Measurements from ENCODE around the gene PKP4. TPM values are rescaled to one million over a fixed set of nuclear protein-coding genes. Genes with fewer than 3 reads are reported as not detected.

Gene PKP4
- total RNA-seq, 1 donor: 33.3 TPM

GRCh38 chr2:158502974-158503373 is 46.2 kb downstream of the PKP4 start:
- H3K4me3 ChIP-seq (ENCODE audit: low read depth, low read length): no peak overlapping the region
- DNase-seq (ENCODE audit: low read depth): peak; percentile 96
- TF ChIP-seq, protein P1, sequence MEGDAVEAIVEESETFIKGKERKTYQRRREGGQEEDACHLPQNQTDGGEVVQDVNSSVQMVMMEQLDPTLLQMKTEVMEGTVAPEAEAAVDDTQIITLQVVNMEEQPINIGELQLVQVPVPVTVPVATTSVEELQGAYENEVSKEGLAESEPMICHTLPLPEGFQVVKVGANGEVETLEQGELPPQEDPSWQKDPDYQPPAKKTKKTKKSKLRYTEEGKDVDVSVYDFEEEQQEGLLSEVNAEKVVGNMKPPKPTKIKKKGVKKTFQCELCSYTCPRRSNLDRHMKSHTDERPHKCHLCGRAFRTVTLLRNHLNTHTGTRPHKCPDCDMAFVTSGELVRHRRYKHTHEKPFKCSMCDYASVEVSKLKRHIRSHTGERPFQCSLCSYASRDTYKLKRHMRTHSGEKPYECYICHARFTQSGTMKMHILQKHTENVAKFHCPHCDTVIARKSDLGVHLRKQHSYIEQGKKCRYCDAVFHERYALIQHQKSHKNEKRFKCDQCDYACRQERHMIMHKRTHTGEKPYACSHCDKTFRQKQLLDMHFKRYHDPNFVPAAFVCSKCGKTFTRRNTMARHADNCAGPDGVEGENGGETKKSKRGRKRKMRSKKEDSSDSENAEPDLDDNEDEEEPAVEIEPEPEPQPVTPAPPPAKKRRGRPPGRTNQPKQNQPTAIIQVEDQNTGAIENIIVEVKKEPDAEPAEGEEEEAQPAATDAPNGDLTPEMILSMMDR (IDR thresholded peaks at IDR 0.05; ENCODE audit: insufficient read depth, low read length): no peak

DNA sequence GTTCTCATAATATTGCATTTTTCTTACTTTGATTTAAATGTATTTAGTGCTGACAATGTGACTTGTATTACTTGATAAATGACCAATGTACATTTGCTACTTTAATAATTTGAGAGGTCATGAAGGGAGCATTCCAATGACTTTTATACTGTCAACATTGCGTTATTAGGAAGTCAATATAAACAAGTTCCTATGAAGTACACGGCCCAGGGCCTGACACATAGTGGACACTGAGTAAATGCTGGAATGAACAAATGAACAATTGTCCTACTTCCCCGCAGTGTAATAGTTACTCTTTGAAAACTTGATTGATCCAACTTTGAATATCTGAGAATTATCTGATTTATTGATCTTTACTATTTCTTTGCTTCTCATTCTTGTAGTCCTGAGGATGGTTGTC is 47.3 kb downstream of the PKP4 start:
- TF ChIP-seq, protein P1 (IDR thresholded peaks at IDR 0.05; ENCODE audit: insufficient read depth, low read length): no peak
- DNase-seq (ENCODE audit: low read depth): no peak

GRCh38 chr2:158505448-158505934 is 48.7 kb downstream of the PKP4 start:
- TF ChIP-seq, protein P1 (IDR thresholded peaks at IDR 0.05; ENCODE audit: insufficient read depth, low read length): no peak
- DNase-seq (ENCODE audit: low read depth): no peak
- no peak overlapping the region for H3K4me3 ChIP-seq (ENCODE audit: low read depth, low read length)

More for the DNA sequence above, 47.3 kb downstream of the PKP4 start:
- H3K4me3 ChIP-seq (ENCODE audit: low read depth, low read length): no peak overlapping the region

- H3K4me3 ChIP-seq (ENCODE audit: low read depth, low read length): no peak overlapping the region
- no peak for DNase-seq (ENCODE audit: low read depth)
- TF ChIP-seq, protein P1 (IDR thresholded peaks at IDR 0.05; ENCODE audit: insufficient read depth, low read length): no peak
Observed at GRCh38 chr2:158507141-158507540, 50.4 kb downstream of the PKP4 start.

DNA sequence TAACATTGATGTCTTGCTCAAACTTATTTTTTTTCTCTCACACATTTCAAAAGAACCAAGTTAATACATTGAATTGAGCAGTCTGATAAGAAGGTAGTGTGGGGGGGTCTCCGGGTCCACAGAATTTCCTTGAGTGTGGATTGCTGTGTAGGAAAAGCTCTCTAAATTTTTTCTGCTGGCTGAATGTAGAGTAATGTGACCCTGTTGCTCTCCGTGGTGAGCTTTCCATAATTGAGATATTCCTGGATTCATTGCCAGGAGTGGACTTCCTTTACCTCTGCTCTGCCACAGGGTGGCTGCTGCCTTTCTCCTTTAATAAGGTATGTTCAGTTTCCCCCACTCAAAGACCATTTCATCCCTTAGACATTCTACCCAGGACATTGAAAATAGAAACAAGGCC is 50.9 kb downstream of the PKP4 start:
- H3K4me3 ChIP-seq (ENCODE audit: low read depth, low read length): no peak overlapping the region
- DNase-seq (ENCODE audit: low read depth): no peak
- TF ChIP-seq, protein P1 (IDR thresholded peaks at IDR 0.05; ENCODE audit: insufficient read depth, low read length): no peak

DNA sequence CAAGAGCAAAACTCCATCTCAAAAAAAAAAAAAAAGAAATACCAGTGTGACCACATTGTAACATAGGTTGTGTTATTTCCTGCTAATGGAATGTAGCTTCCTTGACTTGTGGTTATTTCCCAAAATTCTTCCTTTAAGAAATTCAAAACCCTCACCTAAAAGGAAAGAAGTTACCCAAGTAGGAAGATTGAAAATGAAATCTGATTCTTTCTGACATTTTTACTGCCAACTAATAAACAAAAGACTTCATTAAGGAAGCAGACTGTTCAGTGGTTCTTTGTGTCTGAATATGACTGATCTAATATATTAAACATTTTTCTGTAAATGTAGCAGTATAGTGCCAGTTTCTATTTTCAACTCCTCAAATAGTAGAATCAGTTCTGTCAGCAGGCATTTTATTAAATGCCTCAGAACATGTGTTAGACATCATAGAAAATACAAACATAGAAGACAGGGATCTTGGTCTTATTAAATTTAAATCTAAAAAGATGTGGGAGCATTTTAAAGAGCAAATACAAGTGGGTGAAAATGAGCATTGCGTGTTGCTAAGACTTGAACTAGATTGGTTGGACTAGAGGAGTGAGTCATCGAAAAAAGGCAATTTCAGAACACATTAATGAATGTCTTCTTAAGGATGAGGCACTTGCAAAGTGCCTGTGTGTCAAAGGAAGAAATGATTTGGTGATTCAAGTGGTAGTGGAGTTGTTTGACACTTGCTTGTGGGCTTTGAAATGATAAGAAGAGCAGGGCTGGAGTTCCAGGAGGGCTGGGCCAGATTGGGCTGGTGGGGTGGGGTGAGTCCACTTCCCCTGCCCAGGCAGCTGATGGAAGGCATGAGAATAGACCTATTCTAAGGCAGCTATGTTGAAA is 53.4 kb downstream of the PKP4 start:
- no peak overlapping the region for H3K4me3 ChIP-seq (ENCODE audit: low read depth, low read length)
- TF ChIP-seq, protein P1 (IDR thresholded peaks at IDR 0.05; ENCODE audit: insufficient read depth, low read length): no peak
- DNase-seq (ENCODE audit: low read depth): peak; percentile 42

Data from fibroblast of the aortic adventitia (primary cell).